Measurements from ENCODE around the gene KIF17. TPM values are rescaled to one million over a fixed set of nuclear protein-coding genes. Genes with fewer than 3 reads are reported as not detected.

KIF17 gene
- total RNA-seq, 1 donor from 2014 or later: 2.2 TPM

DNA sequence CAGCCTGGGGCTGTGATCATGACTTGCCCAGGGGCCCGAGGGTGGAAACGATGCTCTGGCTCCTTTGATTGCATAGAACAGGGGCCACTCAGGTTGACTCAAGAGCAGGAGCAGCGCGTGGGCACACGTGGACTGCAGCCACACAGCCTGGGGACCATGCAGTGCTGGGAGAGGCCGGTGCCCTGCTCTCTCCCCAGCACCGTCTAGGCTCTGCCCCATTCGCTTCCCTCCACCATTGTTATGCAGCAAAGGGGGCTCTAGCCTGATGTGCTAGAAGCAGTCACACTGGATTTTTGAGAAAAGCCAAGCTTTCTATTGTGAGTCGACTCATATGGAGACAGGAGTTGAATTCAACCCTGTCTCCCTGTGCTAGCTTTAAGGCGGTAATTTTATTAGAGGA, 75.8 kb downstream of the KIF17 start:
- no peaks in the 10 kb centered on the region for H3K9me3 Mint-ChIP-seq
- no peaks in the 10 kb centered on the region for H3K36me3 ChIP-seq
- H3K9ac ChIP-seq: no peak overlapping the region
- no peaks in the 10 kb centered on the region for H3K9me3 ChIP-seq (ENCODE audit: low read depth)
- no peak overlapping the region for H3K4me3 ChIP-seq
- no peak overlapping the region for H2AFZ ChIP-seq (replicated peaks)
- no peaks in the 10 kb centered on the region for H3K36me3 Mint-ChIP-seq
- H3K4me1 Mint-ChIP-seq: no peaks in the 10 kb centered on the region
- H3K27me3 Mint-ChIP-seq (ENCODE audit: insufficient read depth, low read depth): peaks cover 5% of the 10 kb centered on the region
- no peak overlapping the region for H3K27ac ChIP-seq
- no peak overlapping the region for H3K4me3 Mint-ChIP-seq
- H4K20me1 ChIP-seq (ENCODE audit: low read depth): no peaks in the 10 kb centered on the region
- TF ChIP-seq EZH2phosphoT487 (IDR thresholded peaks at IDR 0.05) (no peak), EZH2 (IDR thresholded peaks at IDR 0.05) (no peak)
- TF ChIP-seq, protein P1, sequence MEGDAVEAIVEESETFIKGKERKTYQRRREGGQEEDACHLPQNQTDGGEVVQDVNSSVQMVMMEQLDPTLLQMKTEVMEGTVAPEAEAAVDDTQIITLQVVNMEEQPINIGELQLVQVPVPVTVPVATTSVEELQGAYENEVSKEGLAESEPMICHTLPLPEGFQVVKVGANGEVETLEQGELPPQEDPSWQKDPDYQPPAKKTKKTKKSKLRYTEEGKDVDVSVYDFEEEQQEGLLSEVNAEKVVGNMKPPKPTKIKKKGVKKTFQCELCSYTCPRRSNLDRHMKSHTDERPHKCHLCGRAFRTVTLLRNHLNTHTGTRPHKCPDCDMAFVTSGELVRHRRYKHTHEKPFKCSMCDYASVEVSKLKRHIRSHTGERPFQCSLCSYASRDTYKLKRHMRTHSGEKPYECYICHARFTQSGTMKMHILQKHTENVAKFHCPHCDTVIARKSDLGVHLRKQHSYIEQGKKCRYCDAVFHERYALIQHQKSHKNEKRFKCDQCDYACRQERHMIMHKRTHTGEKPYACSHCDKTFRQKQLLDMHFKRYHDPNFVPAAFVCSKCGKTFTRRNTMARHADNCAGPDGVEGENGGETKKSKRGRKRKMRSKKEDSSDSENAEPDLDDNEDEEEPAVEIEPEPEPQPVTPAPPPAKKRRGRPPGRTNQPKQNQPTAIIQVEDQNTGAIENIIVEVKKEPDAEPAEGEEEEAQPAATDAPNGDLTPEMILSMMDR (IDR thresholded peaks at IDR 0.05): no peak
- H3K4me1 ChIP-seq: no peaks in the 10 kb centered on the region
- no peaks in the 10 kb centered on the region for H3K79me2 ChIP-seq (ENCODE audit: low read depth)
- H3K27me3 ChIP-seq: no peaks in the 10 kb centered on the region
- H3K4me2 ChIP-seq: no peak overlapping the region
- H3F3A ChIP-seq (ENCODE audit: low read depth): no peaks in the 10 kb centered on the region
- H3K27ac Mint-ChIP-seq: no peak overlapping the region
- DNase-seq (ENCODE audit: low spot score): no peak

DNA sequence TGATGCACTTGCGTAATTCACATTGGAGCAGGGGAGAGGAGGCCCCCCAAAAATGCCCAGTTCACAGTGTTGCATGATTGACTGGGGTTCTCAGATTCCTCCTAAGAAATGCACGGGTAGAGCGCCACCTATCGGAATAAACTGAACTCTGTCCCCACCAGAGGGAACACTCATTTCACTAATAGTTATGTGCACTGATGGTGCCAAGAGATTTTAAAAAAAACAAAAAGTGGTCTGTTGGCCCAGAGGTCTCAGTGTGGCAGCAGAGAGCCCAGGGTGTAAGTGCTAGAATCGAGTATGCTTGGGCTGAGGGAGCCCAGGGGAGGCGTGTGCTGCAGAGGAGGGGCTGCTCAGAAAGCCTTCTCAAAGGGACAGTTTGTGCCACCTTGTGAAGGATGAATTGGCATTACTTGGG, 77.6 kb downstream of the KIF17 start:
- no peak overlapping the region for H3K9ac ChIP-seq
- H3K27me3 Mint-ChIP-seq (ENCODE audit: insufficient read depth, low read depth): peaks cover 5% of the 10 kb centered on the region
- no peaks in the 10 kb centered on the region for H3K79me2 ChIP-seq (ENCODE audit: low read depth)
- DNase-seq (ENCODE audit: low spot score): peak; percentile 72
- no peaks in the 10 kb centered on the region for H3K27me3 ChIP-seq
- H3K36me3 ChIP-seq: no peaks in the 10 kb centered on the region
- TF ChIP-seq EZH2 (IDR thresholded peaks at IDR 0.05): no peak
- TF ChIP-seq, protein P1 (IDR thresholded peaks at IDR 0.05): peak; percentile 90
- no peaks in the 10 kb centered on the region for H3K9me3 Mint-ChIP-seq
- H3F3A ChIP-seq (ENCODE audit: low read depth): no peaks in the 10 kb centered on the region
- no peak overlapping the region for H3K27ac Mint-ChIP-seq
- H3K4me1 Mint-ChIP-seq: peaks cover 4% of the 10 kb centered on the region
- no peak overlapping the region for H3K4me2 ChIP-seq
- no peak overlapping the region for H3K4me3 ChIP-seq
- H2AFZ ChIP-seq (replicated peaks): no peak overlapping the region
- H3K4me1 ChIP-seq: no peaks in the 10 kb centered on the region
- no peaks in the 10 kb centered on the region for H3K36me3 Mint-ChIP-seq
- no peaks in the 10 kb centered on the region for H3K9me3 ChIP-seq (ENCODE audit: low read depth)
- H3K27ac ChIP-seq: no peak overlapping the region
- H3K4me3 Mint-ChIP-seq: peak overlapping the region; percentile 13
- no peaks in the 10 kb centered on the region for H4K20me1 ChIP-seq (ENCODE audit: low read depth)

DNA sequence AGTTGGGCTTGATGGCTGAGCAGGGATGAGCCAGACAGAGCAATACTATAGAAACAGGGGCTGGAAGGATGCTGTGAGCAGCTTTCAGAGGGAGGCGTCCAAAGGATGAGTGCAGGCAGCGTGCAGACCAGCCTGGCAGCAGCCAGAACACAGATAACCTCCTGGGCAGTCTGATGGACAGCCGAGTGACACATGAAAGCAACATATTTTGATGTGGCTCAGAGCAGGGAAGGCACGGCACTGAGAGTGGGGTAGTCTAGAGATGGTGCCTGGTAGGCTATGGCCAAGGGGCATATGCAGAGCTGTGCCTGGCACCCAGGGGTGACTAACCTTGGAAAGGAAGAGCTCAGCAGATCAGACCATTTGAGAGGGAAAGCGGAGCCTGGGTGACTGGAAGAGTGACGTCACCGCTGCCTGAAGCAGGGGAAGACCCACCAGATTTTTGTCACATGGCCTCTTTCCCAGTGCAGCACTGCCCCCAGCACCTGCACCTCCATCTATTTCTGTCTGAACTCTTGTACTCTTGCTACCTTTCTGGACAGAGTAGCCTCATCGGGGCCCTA, 80.9 kb downstream of the KIF17 start:
- H3K4me1 ChIP-seq: peaks cover 8% of the 10 kb centered on the region
- Mint-ChIP-seq H3K36me3 (no peaks in the 10 kb centered on the region), H3K27me3 (ENCODE audit: insufficient read depth, low read depth) (peaks cover 5% of the 10 kb centered on the region), H3K27ac (peak overlapping the region; percentile 19), H3K4me1 (peaks cover 12% of the 10 kb centered on the region), H3K9me3 (no peaks in the 10 kb centered on the region), H3K4me3 (no peak overlapping the region)
- no peak overlapping the region for H3K4me2 ChIP-seq
- no peak overlapping the region for H3K9ac ChIP-seq
- H3K4me3 ChIP-seq: no peak overlapping the region
- no peak overlapping the region for H2AFZ ChIP-seq (replicated peaks)
- H3K27me3 ChIP-seq: no peaks in the 10 kb centered on the region
- H3K27ac ChIP-seq: no peak overlapping the region
- no peaks in the 10 kb centered on the region for H4K20me1 ChIP-seq (ENCODE audit: low read depth)
- H3K9me3 ChIP-seq (ENCODE audit: low read depth): no peaks in the 10 kb centered on the region
- TF ChIP-seq EZH2phosphoT487 (IDR thresholded peaks at IDR 0.05): no peak
- no peak for TF ChIP-seq EZH2 (IDR thresholded peaks at IDR 0.05)
- TF ChIP-seq, protein P1 (IDR thresholded peaks at IDR 0.05): no peak
- H3F3A ChIP-seq (ENCODE audit: low read depth): peaks cover 15% of the 10 kb centered on the region
- DNase-seq (ENCODE audit: low spot score): no peak
- H3K79me2 ChIP-seq (ENCODE audit: low read depth): no peaks in the 10 kb centered on the region
- H3K36me3 ChIP-seq: no peaks in the 10 kb centered on the region

Data from neural progenitor cell (in vitro differentiated cells).